SK-N-SH treated with all-trans-retinoic acid at 6 μM for 48 hours (cell line): Measurements from ENCODE around the gene SPOCK2.
"Not testable (repeated sequence)": the region's sequence is repeated elsewhere in the genome, so short reads cannot be mapped to it uniquely, and the experiment has no call there.

ENCODE experiments used
- ATAC-seq: fragments of 200-7000 bp; cut with Tn5 transposase; 3 replicates; pipeline ENCODE4 v1.9.1; 2020; ENCODE audit warnings: mild to moderate bottlenecking, moderate library complexity
- ARNTL ChIP-seq: fragments of 450-650 bp; formaldehyde crosslinking; IDR thresholded peaks from 2 replicates; pipeline ENCODE4 v1.5.0; 2020; ENCODE audit warnings: low read depth, mild to moderate bottlenecking, moderate library complexity, borderline replicate concordance
- BACH2 ChIP-seq: fragments of 250-450 bp; sonication (Bioruptor Pico); IDR thresholded peaks from 2 replicates; pipeline ENCODE4 v1.9.0; 2021; ENCODE audit warnings: mild to moderate bottlenecking, borderline replicate concordance
- CREB5 ChIP-seq: fragments of 250-450 bp; sonication (Bioruptor Pico); IDR thresholded peaks from 2 replicates; pipeline ENCODE4 v1.5.1; 2020; ENCODE audit warnings: low read depth, mild to moderate bottlenecking, moderate library complexity
- ESRRG ChIP-seq: fragments of 250-450 bp; sonication (Bioruptor Pico); IDR thresholded peaks from 2 replicates; pipeline ENCODE4 v1.6.1; 2021; ENCODE audit warnings: mild to moderate bottlenecking
- GLIS3 ChIP-seq: fragments of 250-450 bp; sonication (Bioruptor Pico); IDR thresholded peaks from 2 replicates; pipeline ENCODE4 v1.5.0; 2020; ENCODE audit warnings: mild to moderate bottlenecking, moderate library complexity
- OSR1 ChIP-seq: fragments of 250-450 bp; sonication (Bioruptor Pico); IDR thresholded peaks from 2 replicates; pipeline ENCODE4 v1.8.0; 2022; ENCODE audit warnings: moderate library complexity, mild to moderate bottlenecking, inconsistent platforms
- PATZ1 ChIP-seq: fragments of 250-450 bp; sonication (Bioruptor Pico); IDR thresholded peaks from 2 replicates; pipeline ENCODE4 v1.8.0; 2020; ENCODE audit warnings: mild to moderate bottlenecking, moderate library complexity, borderline replicate concordance
- POU6F1 ChIP-seq: fragments of 250-450 bp; sonication (Bioruptor Pico); IDR thresholded peaks from 2 replicates; pipeline ENCODE4 v1.8.0; 2021; ENCODE audit warnings: low read depth, mild to moderate bottlenecking, moderate library complexity, borderline replicate concordance
- PPARA ChIP-seq: fragments of 250-450 bp; sonication (Bioruptor Pico); IDR thresholded peaks from 2 replicates; pipeline ENCODE4 v1.5.0; 2020; ENCODE audit warnings: mild to moderate bottlenecking, borderline replicate concordance
- SNAI2 ChIP-seq: fragments of 250-450 bp; sonication (Bioruptor Pico); IDR thresholded peaks from 2 replicates; pipeline ENCODE4 v1.5.0; 2020; ENCODE audit warnings: mild to moderate bottlenecking, moderate library complexity
- TCF4 ChIP-seq: fragments of 250-450 bp; sonication (Bioruptor Pico); IDR thresholded peaks from 2 replicates; pipeline ENCODE4 v1.8.0; 2021; ENCODE audit warnings: mild to moderate bottlenecking, moderate library complexity, borderline replicate concordance
- TOX ChIP-seq: fragments of 250-450 bp; sonication (Bioruptor Pico); IDR thresholded peaks from 2 replicates; pipeline ENCODE4 v1.8.0; 2021; ENCODE audit warnings: mild to moderate bottlenecking, moderate library complexity, borderline replicate concordance
- ZC3H10 ChIP-seq: fragments of 250-450 bp; sonication (Bioruptor Pico); IDR thresholded peaks from 2 replicates; pipeline ENCODE4 v1.5.1; 2021; ENCODE audit warnings: mild to moderate bottlenecking, moderate library complexity
- ZFP30 ChIP-seq: fragments of 450-650 bp; formaldehyde crosslinking; IDR thresholded peaks from 2 replicates; pipeline ENCODE4 v1.5.0; 2022; ENCODE audit warnings: mild to moderate bottlenecking, moderate library complexity
- ZNF565 ChIP-seq: fragments of 450-650 bp; formaldehyde crosslinking; conservative IDR thresholded peaks from 2 replicates; pipeline ENCODE4 v1.5.0; 2020; ENCODE audit warnings: low read depth, mild to moderate bottlenecking, moderate library complexity

Gene SPOCK2

GRCh38 chr10:72035252-72035887, 53.0 kb downstream of the SPOCK2 start (continued):
- no peak for TF ChIP-seq PATZ1
- no peak for TF ChIP-seq ESRRG (CRISPR knock-in tag)
- no peak for TF ChIP-seq PPARA (CRISPR knock-in tag)
- TF ChIP-seq TOX (CRISPR knock-in tag) = no peak

GRCh38 chr10:72034761-72035160, 53.6 kb downstream of the SPOCK2 start:
- ATAC-seq = no peak
- no peak for TF ChIP-seq TCF4 (CRISPR knock-in tag)
- TF ChIP-seq TOX (CRISPR knock-in tag) = no peak
- TF ChIP-seq POU6F1 = no peak
- no peak for TF ChIP-seq ARNTL (CRISPR knock-in tag)
- TF ChIP-seq ZNF565 (CRISPR knock-in tag) = no peak
- no peak for TF ChIP-seq ESRRG (CRISPR knock-in tag)
- TF ChIP-seq ZFP30 (CRISPR knock-in tag) = no peak
- TF ChIP-seq SNAI2 (CRISPR knock-in tag) = no peak
- TF ChIP-seq PPARA (CRISPR knock-in tag) = no peak
- TF ChIP-seq, all 23 proteins: peak for 0

GRCh38 chr10:72034040-72034499, 54.3 kb downstream of the SPOCK2 start:
- TF ChIP-seq ARNTL (CRISPR knock-in tag) = no peak
- no peak for TF ChIP-seq CREB5 (CRISPR knock-in tag)
- no peak for TF ChIP-seq BACH2 (CRISPR knock-in tag)
- TF ChIP-seq ZFP30 (CRISPR knock-in tag) = no peak
- no peak for TF ChIP-seq OSR1 (CRISPR knock-in tag)
- TF ChIP-seq ZNF565 (CRISPR knock-in tag) = no peak
- TF ChIP-seq, all 23 proteins: peak for 0
- no peak for ATAC-seq

GRCh38 chr10:72032409-72033162, 55.8 kb downstream of the SPOCK2 start:
- ATAC-seq = not testable (repeated sequence)

GRCh38 chr10:72031706-72032105, 56.6 kb downstream of the SPOCK2 start:
- no peak for ATAC-seq
- TF ChIP-seq PPARA (CRISPR knock-in tag) (no peak), GLIS3 (CRISPR knock-in tag) (no peak), ESRRG (CRISPR knock-in tag) (no peak)

GRCh38 chr10:72030762-72031543, 57.4 kb downstream of the SPOCK2 start:
- ATAC-seq = no peak; the same call in 2 of the 3 replicates
- no peak for TF ChIP-seq BACH2 (CRISPR knock-in tag)
- TF ChIP-seq ZC3H10 (CRISPR knock-in tag) = no peak
- TF ChIP-seq TOX (CRISPR knock-in tag) = no peak
- TF ChIP-seq SNAI2 (CRISPR knock-in tag) = no peak
- TF ChIP-seq PATZ1 = no peak
- TF ChIP-seq ESRRG (CRISPR knock-in tag) = no peak
